ENCODE data around the gene RPS6KB1.
A peak's percentile ranks its signal among the peaks of the same experiment; 100 is the strongest.
"Not testable (repeated sequence)": the region's sequence is repeated elsewhere in the genome, so short reads cannot be mapped to it uniquely, and the experiment has no call there.

The RPS6KB1 gene

GRCh38 chr17:59872351-59872750 lies 20.6 kb upstream of the RPS6KB1 start:
- no peak for DNase-seq

- not testable (repeated sequence) for DNase-seq
Measured at GRCh38 chr17:59873414-59873813, 19.5 kb upstream of the RPS6KB1 start.

GRCh38 chr17:59874376-59874775 lies 18.5 kb upstream of the RPS6KB1 start:
- no peak for DNase-seq

- DNase-seq: no peak
Measured at GRCh38 chr17:59876107-59876506, 16.8 kb upstream of the RPS6KB1 start.

- DNase-seq: no peak
Measured at GRCh38 chr17:59877965-59878364, 15.0 kb upstream of the RPS6KB1 start.

- DNase-seq: no peak
Measured at GRCh38 chr17:59878624-59879023, 14.3 kb upstream of the RPS6KB1 start.

GRCh38 chr17:59884861-59885260 lies 8.1 kb upstream of the RPS6KB1 start:
- no peak for DNase-seq

GRCh38 chr17:59888145-59888750 lies 4.7 kb upstream of the RPS6KB1 start:
- no peak for DNase-seq

GRCh38 chr17:59890720-59891119 lies 2.2 kb upstream of the RPS6KB1 start:
- DNase-seq: no peak

- peak; percentile 13 for DNase-seq
Measured at GRCh38 chr17:59892251-59892923, 534 bp upstream of the RPS6KB1 start.

- no peak for DNase-seq
Measured at GRCh38 chr17:59893676-59894100, 767 bp downstream of the RPS6KB1 start.

GRCh38 chr17:59897090-59897489 lies 4.2 kb downstream of the RPS6KB1 start:
- no peak for DNase-seq

- no peak for DNase-seq
Measured at GRCh38 chr17:59899099-59899498, 6.2 kb downstream of the RPS6KB1 start.

GRCh38 chr17:59901604-59902003 lies 8.7 kb downstream of the RPS6KB1 start:
- no peak for DNase-seq

GRCh38 chr17:59903455-59903854 lies 10.5 kb downstream of the RPS6KB1 start:
- no peak for DNase-seq

- DNase-seq: no peak
Measured at GRCh38 chr17:59907467-59907866, 14.5 kb downstream of the RPS6KB1 start.

GRCh38 chr17:59914274-59914854 lies 21.4 kb downstream of the RPS6KB1 start:
- DNase-seq: no peak

GRCh38 chr17:59916446-59916845 lies 23.5 kb downstream of the RPS6KB1 start:
- DNase-seq: no peak

- DNase-seq: not testable (repeated sequence)
Measured at GRCh38 chr17:59920637-59921036, 27.7 kb downstream of the RPS6KB1 start.

- DNase-seq: not testable (repeated sequence)
Measured at GRCh38 chr17:59930121-59930520, 37.2 kb downstream of the RPS6KB1 start.

- not testable (repeated sequence) for DNase-seq
Measured at GRCh38 chr17:59930768-59931167, 37.8 kb downstream of the RPS6KB1 start.

- DNase-seq: not testable (repeated sequence)
Measured at GRCh38 chr17:59933317-59933716, 40.4 kb downstream of the RPS6KB1 start.

- not testable (repeated sequence) for DNase-seq
Measured at GRCh38 chr17:59940697-59941096, 47.8 kb downstream of the RPS6KB1 start.

GRCh38 chr17:59941131-59941530 lies 48.2 kb downstream of the RPS6KB1 start:
- DNase-seq: no peak

All from T-helper 9 cell (primary cell).